Stimulated activated CD4-positive, alpha-beta T cell treated with anti-CD3 and anti-CD28 coated beads, Interleukin-15, amount 100 ng/mL, for 24 hours (primary cell): ENCODE measurements around the gene FSTL4.
"Not testable (repeated sequence)": the region's sequence is repeated elsewhere in the genome, so short reads cannot be mapped to it uniquely, and the experiment has no call there.

Experiments
- DNase-seq: peaks from one replicate; pipeline ENCODE4 v3.0.0-alpha.2; 2020

The FSTL4 gene

GRCh38 chr5:133398646-133399101, 213.7 kb downstream of the FSTL4 start:
- peak; percentile 75 for DNase-seq

- no peak for DNase-seq
Observed at GRCh38 chr5:133397990-133398645, 214.2 kb downstream of the FSTL4 start.

- DNase-seq, result no peak
Observed at GRCh38 chr5:133397348-133397747, 215.0 kb downstream of the FSTL4 start.

- peak; percentile 26 for DNase-seq
Observed at GRCh38 chr5:133396814-133397213, 215.5 kb downstream of the FSTL4 start.

GRCh38 chr5:133396187-133396741, 216.1 kb downstream of the FSTL4 start:
- DNase-seq, result no peak

- not testable (repeated sequence) for DNase-seq
Observed at GRCh38 chr5:133395207-133395606, 217.1 kb downstream of the FSTL4 start.

- DNase-seq, result not testable (repeated sequence)
Observed at GRCh38 chr5:133394477-133394817, 217.9 kb downstream of the FSTL4 start.

- DNase-seq, result no peak
Observed at GRCh38 chr5:133393776-133394476, 218.4 kb downstream of the FSTL4 start.

- no peak for DNase-seq
Observed at GRCh38 chr5:133392448-133392847, 219.9 kb downstream of the FSTL4 start.

- no peak for DNase-seq
Observed at GRCh38 chr5:133391354-133392136, 220.8 kb downstream of the FSTL4 start.

GRCh38 chr5:133390416-133391353, 221.7 kb downstream of the FSTL4 start:
- DNase-seq, result no peak

- DNase-seq, result no peak
Observed at GRCh38 chr5:133389066-133389590, 223.2 kb downstream of the FSTL4 start.

GRCh38 chr5:133387621-133388020, 224.7 kb downstream of the FSTL4 start:
- DNase-seq, result no peak

- no peak for DNase-seq
Observed at GRCh38 chr5:133387091-133387490, 225.2 kb downstream of the FSTL4 start.

- DNase-seq, result no peak
Observed at GRCh38 chr5:133386662-133387061, 225.7 kb downstream of the FSTL4 start.

- no peak for DNase-seq
Observed at GRCh38 chr5:133385346-133385745, 227.0 kb downstream of the FSTL4 start.

GRCh38 chr5:133384903-133385302, 227.4 kb downstream of the FSTL4 start:
- DNase-seq, result no peak

GRCh38 chr5:133384120-133384855, 228.1 kb downstream of the FSTL4 start:
- no peak for DNase-seq

- DNase-seq, result no peak
Observed at GRCh38 chr5:133383580-133383939, 228.8 kb downstream of the FSTL4 start.

GRCh38 chr5:133382661-133383579, 229.4 kb downstream of the FSTL4 start:
- DNase-seq, result no peak
